ENCODE results near the gene TRABD2B. TPM values are rescaled to one million over a fixed set of nuclear protein-coding genes. Genes with fewer than 3 reads are reported as not detected.
A peak's percentile ranks its signal among the peaks of the same experiment; 100 is the strongest.

TRABD2B gene
- total RNA-seq, 4 donors from 2014 or later: 0.63 to 3.1 (median 1.7) TPM

DNA sequence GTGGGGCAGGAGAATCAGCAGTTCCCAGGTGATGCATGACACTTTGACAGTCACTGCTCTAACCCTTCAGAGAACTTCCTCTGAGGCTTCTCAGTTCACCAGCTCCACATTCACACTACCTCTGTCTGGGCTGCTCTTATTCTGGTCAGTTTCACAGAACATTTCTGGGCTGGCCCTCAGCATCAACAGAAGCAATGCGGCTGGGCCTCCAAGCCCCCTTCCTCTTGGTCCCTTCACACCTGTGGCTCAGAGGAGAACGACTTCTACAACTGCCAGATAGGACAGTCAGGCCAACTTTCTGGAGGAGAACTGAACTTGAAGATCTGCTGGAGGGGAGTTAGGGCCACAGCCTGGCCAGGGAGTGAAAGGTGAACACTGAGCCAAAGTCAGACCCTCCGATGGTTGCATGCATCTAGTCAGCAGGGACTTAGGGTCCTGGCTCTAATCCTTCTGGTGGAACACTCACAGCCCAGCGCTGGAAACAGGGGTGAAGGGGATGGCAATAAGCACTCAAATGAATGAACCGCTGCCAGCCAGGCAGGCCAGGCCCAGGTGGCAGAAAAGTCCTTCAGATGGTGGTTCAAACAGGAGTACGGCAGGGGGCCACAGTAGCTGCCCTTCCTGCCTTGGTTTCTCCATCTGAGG is 285.2 kb downstream of the TRABD2B start:
- TF ChIP-seq, protein P1, sequence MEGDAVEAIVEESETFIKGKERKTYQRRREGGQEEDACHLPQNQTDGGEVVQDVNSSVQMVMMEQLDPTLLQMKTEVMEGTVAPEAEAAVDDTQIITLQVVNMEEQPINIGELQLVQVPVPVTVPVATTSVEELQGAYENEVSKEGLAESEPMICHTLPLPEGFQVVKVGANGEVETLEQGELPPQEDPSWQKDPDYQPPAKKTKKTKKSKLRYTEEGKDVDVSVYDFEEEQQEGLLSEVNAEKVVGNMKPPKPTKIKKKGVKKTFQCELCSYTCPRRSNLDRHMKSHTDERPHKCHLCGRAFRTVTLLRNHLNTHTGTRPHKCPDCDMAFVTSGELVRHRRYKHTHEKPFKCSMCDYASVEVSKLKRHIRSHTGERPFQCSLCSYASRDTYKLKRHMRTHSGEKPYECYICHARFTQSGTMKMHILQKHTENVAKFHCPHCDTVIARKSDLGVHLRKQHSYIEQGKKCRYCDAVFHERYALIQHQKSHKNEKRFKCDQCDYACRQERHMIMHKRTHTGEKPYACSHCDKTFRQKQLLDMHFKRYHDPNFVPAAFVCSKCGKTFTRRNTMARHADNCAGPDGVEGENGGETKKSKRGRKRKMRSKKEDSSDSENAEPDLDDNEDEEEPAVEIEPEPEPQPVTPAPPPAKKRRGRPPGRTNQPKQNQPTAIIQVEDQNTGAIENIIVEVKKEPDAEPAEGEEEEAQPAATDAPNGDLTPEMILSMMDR (IDR thresholded peaks at IDR 0.05): no peak
- no peak for TF ChIP-seq POLR2A (IDR thresholded peaks at IDR 0.05)
- 72 to 73% methylated on average over 5 to 6 of the region's 6 CpGs for WGBS, 2 donors
- intact Hi-C loops (cut with DNase I; ENCODE audit: low total_unique reads): loop anchor here (5.0 kb wide), 1 partner anchor 280 kb away; no protein-coding TSS in a partner anchor
- peak in 1 of 2 donors; percentile 60 for DNase-seq (ENCODE audit: low spot score in 2 of 2)
- no peak overlapping the region for H3K4me3 ChIP-seq (ENCODE audit: low read depth, poor library complexity, severe bottlenecking)

DNA sequence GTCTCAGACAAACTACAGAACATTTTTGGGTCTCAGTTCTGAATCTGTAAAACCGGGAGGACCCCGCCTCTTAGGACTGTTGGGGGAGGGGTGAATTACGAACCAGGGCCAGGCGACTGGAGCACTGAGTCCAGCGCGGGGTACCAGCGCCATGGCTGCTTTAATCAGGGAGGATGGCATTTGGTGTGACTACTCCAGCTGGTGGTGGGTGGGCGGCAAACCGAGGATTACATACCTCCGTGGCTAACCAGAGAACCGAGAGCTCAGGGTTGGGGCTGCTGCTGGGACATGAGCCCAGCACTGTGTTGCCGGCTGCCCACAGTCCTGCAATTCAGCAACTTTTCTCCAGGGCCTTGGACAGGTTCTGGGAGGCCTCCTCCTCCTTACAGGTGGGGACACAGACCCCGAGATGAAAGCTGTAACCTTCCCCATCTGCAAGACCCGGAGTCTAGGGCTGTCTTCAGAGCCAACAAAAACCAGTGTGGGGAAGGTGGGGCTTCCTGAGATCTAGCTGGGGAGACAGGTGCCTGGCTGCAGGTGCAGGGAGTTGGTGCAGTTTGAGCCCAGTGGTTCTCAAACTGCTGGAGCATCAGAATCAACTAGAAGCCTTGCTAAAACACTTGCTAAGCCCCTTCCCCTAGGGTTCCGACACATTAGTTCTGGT is 285.9 kb downstream of the TRABD2B start:
- intact Hi-C loops (cut with DNase I; ENCODE audit: low total_unique reads): loop anchor here (5.0 kb wide), 1 partner anchor 279 kb away; no protein-coding TSS in a partner anchor
- TF ChIP-seq, protein P1 (IDR thresholded peaks at IDR 0.05): no peak
- no peak for TF ChIP-seq POLR2A (IDR thresholded peaks at IDR 0.05)
- peak in 1 of 2 donors; percentile 67 for DNase-seq (ENCODE audit: low spot score in 2 of 2)
- 46 to 47% methylated on average over 12 to 15 of the region's 15 CpGs for WGBS, 2 donors
- no peak overlapping the region for H3K4me3 ChIP-seq (ENCODE audit: low read depth, poor library complexity, severe bottlenecking)

Other genes starting within 250 kb of the TRABD2B start
- gene SLC5A9, start 225.3 kb upstream of the TRABD2B start, total RNA-seq: 1 to 10 TPM; 1.1 to 3.5 (median 1.9) TPM

All from lower leg skin (tissue), 4 donors.